ENCODE results near the gene MRPS2.

DNA sequence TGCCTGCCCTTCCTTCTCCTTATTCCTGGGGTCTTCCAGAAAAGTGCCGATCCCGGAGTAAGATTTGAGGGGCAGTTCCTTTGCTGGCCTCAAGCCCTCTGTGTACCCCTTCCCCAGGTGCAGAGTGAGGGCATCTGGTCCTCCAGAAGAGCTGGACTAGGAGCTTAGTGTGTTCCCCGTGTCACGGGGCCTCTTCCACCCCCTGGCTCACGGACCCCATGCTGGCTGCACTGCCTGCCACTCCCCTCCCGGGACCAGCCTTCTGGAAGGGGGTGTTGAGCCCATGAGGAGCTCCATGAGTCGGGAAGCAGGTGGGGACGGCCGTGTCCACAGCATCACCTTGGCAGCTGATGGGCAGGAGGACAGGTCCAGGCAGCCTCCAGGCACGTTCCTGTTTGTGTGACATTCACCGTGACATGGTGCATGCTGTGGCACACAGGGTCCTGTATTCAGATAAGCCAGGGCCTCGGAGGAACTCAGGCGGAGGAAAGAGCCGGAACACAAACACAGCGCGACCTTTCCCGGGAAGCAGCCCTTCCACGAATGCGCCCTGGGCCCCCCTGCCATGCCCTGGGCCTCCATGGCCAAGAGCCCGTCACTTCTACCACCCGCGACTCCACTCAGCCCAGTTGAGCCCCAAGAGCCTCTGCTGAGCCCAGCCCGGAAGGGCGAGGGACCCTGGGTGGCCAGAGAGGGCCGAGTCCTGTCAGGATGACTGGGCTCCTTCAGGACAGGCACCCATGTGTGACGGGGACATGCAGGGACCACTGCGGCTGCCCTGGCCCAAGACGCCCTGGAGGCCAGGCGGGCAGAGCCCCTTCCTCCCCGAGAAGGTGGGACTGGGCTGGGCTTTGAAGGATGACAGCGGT, 14.8 kb downstream of the MRPS2 start:
- TF ChIP-seq, protein P1, sequence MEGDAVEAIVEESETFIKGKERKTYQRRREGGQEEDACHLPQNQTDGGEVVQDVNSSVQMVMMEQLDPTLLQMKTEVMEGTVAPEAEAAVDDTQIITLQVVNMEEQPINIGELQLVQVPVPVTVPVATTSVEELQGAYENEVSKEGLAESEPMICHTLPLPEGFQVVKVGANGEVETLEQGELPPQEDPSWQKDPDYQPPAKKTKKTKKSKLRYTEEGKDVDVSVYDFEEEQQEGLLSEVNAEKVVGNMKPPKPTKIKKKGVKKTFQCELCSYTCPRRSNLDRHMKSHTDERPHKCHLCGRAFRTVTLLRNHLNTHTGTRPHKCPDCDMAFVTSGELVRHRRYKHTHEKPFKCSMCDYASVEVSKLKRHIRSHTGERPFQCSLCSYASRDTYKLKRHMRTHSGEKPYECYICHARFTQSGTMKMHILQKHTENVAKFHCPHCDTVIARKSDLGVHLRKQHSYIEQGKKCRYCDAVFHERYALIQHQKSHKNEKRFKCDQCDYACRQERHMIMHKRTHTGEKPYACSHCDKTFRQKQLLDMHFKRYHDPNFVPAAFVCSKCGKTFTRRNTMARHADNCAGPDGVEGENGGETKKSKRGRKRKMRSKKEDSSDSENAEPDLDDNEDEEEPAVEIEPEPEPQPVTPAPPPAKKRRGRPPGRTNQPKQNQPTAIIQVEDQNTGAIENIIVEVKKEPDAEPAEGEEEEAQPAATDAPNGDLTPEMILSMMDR (IDR thresholded peaks at IDR 0.05; ENCODE audit: low read depth, low read length, missing input control) = no peak
- TF ChIP-seq YY1 (IDR thresholded peaks at IDR 0.05) (no peak), TAF1 (conservative IDR thresholded peaks at IDR 0.05) (no peak), HNF4G (IDR thresholded peaks at IDR 0.05) (no peak), MAX (IDR thresholded peaks at IDR 0.05) (no peak), ZBTB33 (IDR thresholded peaks at IDR 0.05) (no peak), SP1 (IDR thresholded peaks at IDR 0.05) (no peak), NR2F2 (IDR thresholded peaks at IDR 0.05) (no peak), REST (IDR thresholded peaks at IDR 0.05) (no peak), EGR1 (IDR thresholded peaks at IDR 0.05; ENCODE audit: low read depth in 2 of 2) (no peak), GABPA (IDR thresholded peaks at IDR 0.05 in 1 of 2, conservative IDR thresholded peaks at IDR 0.05 in 1 of 2) (no peak), FOXA1 (IDR thresholded peaks at IDR 0.05) (no peak), RAD21 (IDR thresholded peaks at IDR 0.05) (no peak)
- TF ChIP-seq, protein P2, sequence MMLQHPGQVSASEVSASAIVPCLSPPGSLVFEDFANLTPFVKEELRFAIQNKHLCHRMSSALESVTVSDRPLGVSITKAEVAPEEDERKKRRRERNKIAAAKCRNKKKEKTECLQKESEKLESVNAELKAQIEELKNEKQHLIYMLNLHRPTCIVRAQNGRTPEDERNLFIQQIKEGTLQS (IDR thresholded peaks at IDR 0.05) = no peak

Data from liver (tissue), 3 donors.